Type B pancreatic cell (in vitro differentiated cells): ENCODE data around the gene GPATCH11. TPM values are rescaled to one million over a fixed set of nuclear protein-coding genes. Genes with fewer than 3 reads are reported as not detected.

ENCODE experiments used
- DNase-seq: peaks from one replicate; pipeline ENCODE4 v3.0.0; 2021; ENCODE audit warnings: mixed read lengths; ENCODE audit not compliant: unreplicated experiment; ENCODE audit errors: extremely low spot score
- H3K27ac Mint-ChIP-seq: 2 replicates; pipeline ENCODE4 v1.8.0; 2021; ENCODE audit warnings: mild to moderate bottlenecking, mixed read lengths
- H3K27me3 Mint-ChIP-seq: 2 replicates; pipeline ENCODE4 v1.8.0; 2021; ENCODE audit warnings: mixed read lengths
- H3K36me3 Mint-ChIP-seq: 2 replicates; pipeline ENCODE4 v1.8.0; 2021; ENCODE audit warnings: mixed read lengths
- H3K4me1 Mint-ChIP-seq: one replicate; pipeline ENCODE4 v1.8.0; 2021; ENCODE audit warnings: mixed read lengths; ENCODE audit not compliant: unreplicated experiment
- H3K4me3 Mint-ChIP-seq: 2 replicates; pipeline ENCODE4 v1.8.0; 2021; ENCODE audit warnings: mild to moderate bottlenecking, mixed read lengths
- H3K9me3 Mint-ChIP-seq: 2 replicates; pipeline ENCODE4 v1.8.0; 2021; ENCODE audit warnings: mixed read lengths
- CTCF ChIP-seq: fragments of 200-600 bp; sonication (generic); conservative IDR thresholded peaks from 2 replicates; pipeline ENCODE4 v1.5.0; 2021; ENCODE audit warnings: antibody characterized with exemption, mild to moderate bottlenecking
- total RNA-seq: library from RNA; stranded (reverse); gene quantifications from 2 replicates; pipeline ENCODE4 v1.2.1, GENCODE V29; 2021; ENCODE audit warnings: low replicate concordance

The GPATCH11 gene
- total RNA-seq, 1 donor from 2014 or later, result 7.8 TPM

- H3K4me3 Mint-ChIP-seq, result no peak overlapping the region
- H3K9me3 Mint-ChIP-seq, result no peaks in the 10 kb centered on the region
- H3K4me1 Mint-ChIP-seq, result no peaks in the 10 kb centered on the region
- no peaks in the 10 kb centered on the region for H3K27me3 Mint-ChIP-seq
- H3K36me3 Mint-ChIP-seq, result peaks cover 9% of the 10 kb centered on the region
- no peak overlapping the region for H3K27ac Mint-ChIP-seq
- no peak for TF ChIP-seq CTCF
- no peak for DNase-seq
These were observed 7.6 kb downstream of the GPATCH11 start for GRCh38 chr2:37091873-37092272.

- Mint-ChIP-seq H3K4me3 (no peak overlapping the region), H3K36me3 (peaks cover 8% of the 10 kb centered on the region), H3K9me3 (no peaks in the 10 kb centered on the region), H3K4me1 (no peaks in the 10 kb centered on the region), H3K27ac (no peak overlapping the region), H3K27me3 (no peaks in the 10 kb centered on the region)
- DNase-seq, result no peak
- no peak for TF ChIP-seq CTCF
These were observed 12.2 kb downstream of the GPATCH11 start for GRCh38 chr2:37096568-37096967.

- Mint-ChIP-seq H3K4me1 (no peaks in the 10 kb centered on the region), H3K9me3 (no peaks in the 10 kb centered on the region), H3K27ac (no peak overlapping the region), H3K36me3 (peaks cover 8% of the 10 kb centered on the region), H3K27me3 (no peaks in the 10 kb centered on the region), H3K4me3 (no peak overlapping the region)
- DNase-seq, result no peak
- TF ChIP-seq CTCF, result no peak
These were observed 14.2 kb downstream of the GPATCH11 start for GRCh38 chr2:37098416-37099118.

GRCh38 chr2:37100054-37100453 is 15.7 kb downstream of the GPATCH11 start:
- Mint-ChIP-seq H3K27ac (no peak overlapping the region), H3K27me3 (no peaks in the 10 kb centered on the region), H3K4me3 (no peak overlapping the region), H3K9me3 (no peaks in the 10 kb centered on the region), H3K36me3 (peaks cover 9% of the 10 kb centered on the region), H3K4me1 (no peaks in the 10 kb centered on the region)
- no peak for TF ChIP-seq CTCF
- no peak for DNase-seq

GRCh38 chr2:37102588-37102987 is 18.3 kb downstream of the GPATCH11 start:
- no peak overlapping the region for H3K4me3 Mint-ChIP-seq

More at GRCh38 chr2:37102588-37102987, 18.3 kb downstream of the GPATCH11 start:
- DNase-seq, result no peak
- Mint-ChIP-seq H3K27ac (no peak overlapping the region), H3K9me3 (no peaks in the 10 kb centered on the region), H3K36me3 (peaks cover 21% of the 10 kb centered on the region), H3K27me3 (no peaks in the 10 kb centered on the region), H3K4me1 (no peaks in the 10 kb centered on the region)
- TF ChIP-seq CTCF, result no peak
